Neuron (in vitro differentiated cells): ENCODE data around the gene CPNE7.

Experiments used
- H2AFZ ChIP-seq: one replicate; pipeline ENCODE4 v1.6.1; 2013; ENCODE audit warnings: low read depth, mild to moderate bottlenecking, inconsistent platforms, low read length, moderate library complexity
- H3K27me3 ChIP-seq: one replicate; pipeline ENCODE4 v1.6.1; 2013; ENCODE audit warnings: low read length; ENCODE audit not compliant: insufficient read depth
- H3K36me3 ChIP-seq: one replicate; pipeline ENCODE4 v1.6.1; 2013; ENCODE audit warnings: low read length; ENCODE audit not compliant: insufficient read depth
- H3K4me1 ChIP-seq: one replicate; pipeline ENCODE4 v1.6.1; 2013; ENCODE audit warnings: low read length; ENCODE audit not compliant: insufficient read depth
- H3K4me3 ChIP-seq: 2 replicates; pipeline ENCODE4 v1.5.1; 2013; ENCODE audit warnings: mild to moderate bottlenecking, low read length, moderate library complexity
- H3K9me3 ChIP-seq: one replicate; pipeline ENCODE4 v1.6.1; 2013; ENCODE audit warnings: low read length

CPNE7 gene

DNA sequence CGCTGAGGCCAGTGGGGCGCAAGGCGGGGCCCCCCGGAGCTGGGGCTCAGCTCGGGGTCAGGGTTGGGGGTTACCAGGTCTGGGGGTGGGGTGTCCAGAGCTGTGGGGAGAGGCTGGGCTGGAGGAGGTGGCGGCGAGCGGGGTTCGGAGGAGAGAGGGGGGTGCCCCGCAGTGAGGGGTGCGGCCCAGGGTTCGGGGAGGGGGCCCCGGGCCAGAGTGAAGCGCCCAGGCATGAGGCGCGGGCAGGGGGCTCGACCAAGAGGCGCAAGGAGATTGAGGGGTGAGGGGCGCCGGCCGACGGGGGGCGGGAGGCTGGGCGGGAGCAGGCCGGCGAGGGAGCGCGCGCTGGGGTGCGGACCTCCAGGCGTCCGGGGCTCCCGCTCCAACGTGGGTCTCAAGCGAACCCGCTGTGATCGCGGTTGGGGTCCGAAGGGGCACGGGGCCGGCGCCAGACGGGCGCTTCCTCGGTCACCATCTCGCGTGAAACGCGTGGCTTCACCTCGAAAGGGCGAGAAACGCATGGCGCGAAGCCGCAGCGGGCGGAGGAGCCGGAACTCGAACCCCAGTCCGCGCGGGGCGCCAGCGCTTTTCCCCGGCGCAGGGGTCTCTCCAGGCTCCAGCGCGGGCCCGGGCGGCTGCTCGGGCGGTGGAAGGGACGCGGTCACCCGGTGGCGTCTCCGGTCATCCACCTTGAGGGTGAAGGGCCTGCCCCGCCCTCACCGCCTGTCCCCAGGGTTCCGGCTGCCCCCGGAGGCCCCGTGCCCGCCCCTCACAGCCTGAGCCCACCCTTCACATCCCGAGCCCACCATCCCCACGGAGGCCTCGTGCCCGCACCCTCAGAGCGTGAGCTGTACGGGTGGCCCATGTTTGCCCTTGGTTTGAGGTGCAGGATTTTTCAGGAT lies 846 bp downstream of the CPNE7 start:
- Histone ChIP-seq H3K4me3 (no peak overlapping the region), H3K9me3 (peaks cover 13% of the 10 kb centered on the region), H3K4me1 (peaks cover 4% of the 10 kb centered on the region), H2AFZ (no peak overlapping the region), H3K36me3 (no peaks in the 10 kb centered on the region), H3K27me3 (peaks cover 25% of the 10 kb centered on the region)

DNA sequence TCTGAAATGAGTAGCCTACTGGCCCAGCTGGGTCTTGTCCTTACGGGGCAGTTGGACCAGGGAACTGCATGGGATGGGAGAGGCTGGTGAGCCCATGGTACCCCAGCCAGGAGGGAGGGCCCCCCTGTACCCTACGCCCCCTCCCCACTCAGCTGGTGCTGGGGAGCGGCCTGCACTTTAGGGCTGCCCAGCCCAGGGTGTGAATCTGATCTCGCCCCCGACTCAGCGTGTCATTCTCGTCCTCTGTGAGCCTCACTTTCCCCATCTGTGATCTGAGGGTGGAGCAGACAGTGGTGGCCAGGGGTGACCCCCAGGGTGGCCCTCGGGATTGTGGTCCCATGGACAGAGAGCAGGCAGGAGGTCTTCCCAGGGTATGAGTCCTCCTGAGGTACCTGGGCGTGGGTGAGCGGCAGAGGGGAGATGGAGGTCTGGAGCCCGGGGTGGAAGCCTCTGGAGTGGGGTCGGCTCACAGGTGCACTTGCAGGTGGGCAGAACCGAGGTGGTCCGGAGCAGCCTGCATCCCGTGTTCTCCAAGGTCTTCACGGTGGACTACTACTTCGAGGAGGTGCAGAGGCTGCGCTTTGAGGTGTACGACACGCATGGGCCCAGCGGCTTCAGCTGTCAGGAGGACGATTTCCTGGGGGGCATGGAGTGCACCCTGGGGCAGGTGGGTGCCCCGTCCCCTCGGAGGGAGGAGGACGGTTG lies 1.6 kb downstream of the CPNE7 start:
- peaks cover 25% of the 10 kb centered on the region for H3K27me3 ChIP-seq
- H3K4me3 ChIP-seq, result no peak overlapping the region
- H3K9me3 ChIP-seq, result peaks cover 13% of the 10 kb centered on the region
- H2AFZ ChIP-seq, result no peak overlapping the region
- H3K36me3 ChIP-seq, result no peaks in the 10 kb centered on the region
- H3K4me1 ChIP-seq, result peaks cover 8% of the 10 kb centered on the region

DNA sequence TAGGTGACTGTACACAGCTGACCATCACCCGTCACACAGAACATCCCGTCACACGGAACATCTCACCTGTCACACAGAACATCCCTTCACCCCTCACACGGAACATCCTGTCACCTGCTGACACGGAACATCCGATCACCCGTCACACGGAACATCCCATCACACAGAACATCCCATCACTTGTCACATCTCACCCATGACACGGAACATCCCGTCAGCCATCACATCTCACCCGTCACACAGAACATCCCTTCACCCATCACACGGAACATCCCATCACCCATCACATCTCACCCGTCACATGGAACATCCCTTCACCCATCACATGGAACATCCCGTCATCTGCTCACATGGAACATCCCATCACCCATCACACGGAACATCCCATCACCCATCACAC lies 3.8 kb downstream of the CPNE7 start:
- H2AFZ ChIP-seq, result no peak overlapping the region

DNA sequence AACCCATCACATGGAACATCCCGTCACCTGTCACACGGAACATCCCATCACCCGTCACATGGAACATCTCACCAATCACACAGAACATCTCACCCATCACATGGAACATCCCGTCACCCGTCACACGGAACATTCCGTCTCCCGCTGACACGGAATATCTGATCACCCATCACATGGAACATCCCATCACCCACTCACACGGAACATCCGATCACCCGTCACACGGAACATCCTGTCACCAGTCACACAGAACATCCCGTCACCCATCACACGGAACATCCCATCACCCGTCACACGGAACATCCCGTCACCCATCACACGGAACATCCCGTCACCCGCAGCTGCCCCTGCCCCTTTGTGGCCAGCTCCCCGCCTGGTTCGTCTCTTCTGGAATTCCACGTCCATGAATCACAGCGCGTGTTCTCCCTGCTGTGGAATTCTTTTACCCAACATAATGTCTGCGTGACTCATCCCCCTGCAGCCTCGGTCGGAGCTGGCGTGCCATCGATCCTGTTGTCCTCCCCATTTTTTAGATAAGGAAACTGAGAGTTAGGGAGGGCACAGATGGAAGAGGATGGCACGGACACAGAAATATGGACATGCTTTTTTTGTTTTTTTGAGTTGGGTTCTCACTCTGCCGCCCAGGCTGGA lies 5.6 kb downstream of the CPNE7 start:
- H3K4me3 ChIP-seq, result no peak overlapping the region
- peaks cover 11% of the 10 kb centered on the region for H3K27me3 ChIP-seq
- H2AFZ ChIP-seq, result no peak overlapping the region
- H3K4me1 ChIP-seq, result peaks cover 5% of the 10 kb centered on the region
- peaks cover 13% of the 10 kb centered on the region for H3K9me3 ChIP-seq
- H3K36me3 ChIP-seq, result no peaks in the 10 kb centered on the region

More for the DNA sequence above, 3.8 kb downstream of the CPNE7 start:
- no peak overlapping the region for H3K4me3 ChIP-seq
- H3K4me1 ChIP-seq, result peaks cover 10% of the 10 kb centered on the region
- peaks cover 21% of the 10 kb centered on the region for H3K27me3 ChIP-seq
- H3K9me3 ChIP-seq, result peaks cover 13% of the 10 kb centered on the region
- no peaks in the 10 kb centered on the region for H3K36me3 ChIP-seq

DNA sequence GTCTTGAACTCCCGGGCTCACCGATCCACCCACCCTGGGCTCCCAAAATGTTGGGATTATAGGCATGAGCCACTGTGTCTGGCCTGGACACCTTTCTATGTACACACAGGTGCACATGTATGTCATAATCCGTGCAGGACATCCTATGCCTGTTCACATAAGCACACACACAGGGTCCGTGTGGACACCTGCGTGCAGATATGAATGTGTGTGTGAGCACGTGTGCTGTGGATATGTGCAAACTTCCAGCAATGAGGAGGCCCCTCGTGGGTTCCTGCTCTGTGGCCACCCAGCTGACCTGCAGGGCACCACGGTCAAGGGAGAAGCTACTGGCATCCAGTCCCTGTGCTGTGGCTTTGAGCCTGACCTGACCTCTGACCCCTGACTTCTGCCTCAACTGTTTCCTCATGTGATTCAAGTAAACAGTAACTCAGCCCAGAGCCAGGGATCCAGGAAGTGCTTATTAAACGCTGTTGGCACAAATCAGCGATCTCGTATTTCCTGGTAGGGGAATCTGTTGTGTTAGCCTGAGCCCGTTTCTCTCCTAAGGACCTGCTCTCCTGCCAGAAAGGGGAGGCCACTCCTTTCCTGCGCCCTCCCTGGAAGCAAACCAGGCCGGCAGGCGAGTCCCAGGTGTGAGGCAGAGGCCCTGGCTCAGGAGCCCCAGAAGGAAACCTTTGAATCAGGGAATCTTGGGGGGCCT lies 6.5 kb downstream of the CPNE7 start:
- H3K36me3 ChIP-seq, result no peaks in the 10 kb centered on the region

DNA sequence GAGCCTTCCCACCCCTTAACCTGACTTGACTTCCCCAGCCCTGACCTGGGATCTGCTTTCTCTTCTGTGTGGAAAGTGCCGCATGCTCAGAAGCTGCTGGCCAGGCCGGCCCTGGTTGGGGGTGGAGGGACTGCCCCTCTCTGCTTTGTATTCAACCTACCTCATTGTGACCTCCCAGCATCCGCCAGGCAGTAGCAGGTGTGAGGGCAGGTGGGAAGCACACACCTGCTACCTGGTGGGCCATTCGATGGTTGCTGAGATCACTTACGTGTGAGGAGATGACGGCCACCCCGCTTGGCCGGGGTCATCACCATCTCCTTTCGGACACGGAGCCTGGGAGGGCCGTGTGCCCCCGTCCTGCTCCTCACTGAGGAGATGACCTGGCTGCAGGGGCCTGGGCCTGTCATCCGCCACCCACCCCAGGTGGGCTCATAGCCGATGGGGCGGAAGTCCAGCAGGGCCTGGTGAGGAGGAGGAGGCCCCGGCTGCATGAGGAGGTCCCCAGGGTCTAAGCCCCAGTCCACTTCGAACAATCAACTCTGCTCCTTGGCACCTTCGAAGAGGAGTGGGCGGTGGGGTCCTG lies 7.1 kb downstream of the CPNE7 start:
- Histone ChIP-seq H3K9me3 (peaks cover 5% of the 10 kb centered on the region), H3K27me3 (no peaks in the 10 kb centered on the region), H3K4me1 (peaks cover 5% of the 10 kb centered on the region), H3K4me3 (no peak overlapping the region), H3K36me3 (no peaks in the 10 kb centered on the region), H2AFZ (no peak overlapping the region)

More for the DNA sequence above, 6.5 kb downstream of the CPNE7 start:
- Histone ChIP-seq H2AFZ (no peak overlapping the region), H3K4me1 (peaks cover 5% of the 10 kb centered on the region), H3K9me3 (peaks cover 7% of the 10 kb centered on the region), H3K27me3 (peaks cover 4% of the 10 kb centered on the region), H3K4me3 (no peak overlapping the region)

DNA sequence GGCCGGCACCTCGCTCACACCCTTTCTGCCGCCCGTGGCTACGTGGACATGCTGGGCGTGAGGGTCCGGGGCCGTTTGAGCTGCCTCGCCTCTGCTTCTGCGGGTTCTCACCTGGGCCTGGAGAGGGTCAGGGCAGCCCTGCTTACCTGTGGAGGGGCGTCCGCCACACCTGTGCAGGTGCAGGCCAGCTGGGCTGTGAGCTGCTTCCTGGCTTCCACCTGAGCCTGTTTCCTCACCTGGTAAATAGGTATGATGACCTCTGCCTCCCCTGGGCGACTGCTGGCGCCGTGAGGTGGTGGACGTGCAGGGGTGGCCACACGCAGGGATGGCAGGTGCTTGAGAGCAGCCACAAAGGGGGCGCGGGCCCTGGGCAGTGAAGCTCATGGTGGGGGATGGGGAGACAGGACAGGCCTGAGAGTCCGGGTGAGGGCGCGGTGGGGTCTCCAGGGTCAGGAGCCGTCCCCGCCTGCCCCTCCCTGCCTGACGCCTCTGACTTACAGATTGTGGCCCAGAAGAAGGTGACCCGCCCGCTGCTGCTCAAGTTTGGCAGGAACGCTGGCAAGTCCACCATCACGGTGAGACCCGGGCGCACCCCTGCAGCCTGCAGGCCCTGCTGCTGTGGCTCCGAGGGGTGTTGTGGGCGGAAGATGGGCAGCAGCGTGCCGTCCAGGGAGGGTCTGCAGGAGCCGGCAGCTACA lies 7.8 kb downstream of the CPNE7 start:
- H3K9me3 ChIP-seq, result peaks cover 5% of the 10 kb centered on the region
- no peak overlapping the region for H2AFZ ChIP-seq
- no peak overlapping the region for H3K4me3 ChIP-seq
- no peaks in the 10 kb centered on the region for H3K27me3 ChIP-seq
- no peaks in the 10 kb centered on the region for H3K36me3 ChIP-seq
- peaks cover 5% of the 10 kb centered on the region for H3K4me1 ChIP-seq

DNA sequence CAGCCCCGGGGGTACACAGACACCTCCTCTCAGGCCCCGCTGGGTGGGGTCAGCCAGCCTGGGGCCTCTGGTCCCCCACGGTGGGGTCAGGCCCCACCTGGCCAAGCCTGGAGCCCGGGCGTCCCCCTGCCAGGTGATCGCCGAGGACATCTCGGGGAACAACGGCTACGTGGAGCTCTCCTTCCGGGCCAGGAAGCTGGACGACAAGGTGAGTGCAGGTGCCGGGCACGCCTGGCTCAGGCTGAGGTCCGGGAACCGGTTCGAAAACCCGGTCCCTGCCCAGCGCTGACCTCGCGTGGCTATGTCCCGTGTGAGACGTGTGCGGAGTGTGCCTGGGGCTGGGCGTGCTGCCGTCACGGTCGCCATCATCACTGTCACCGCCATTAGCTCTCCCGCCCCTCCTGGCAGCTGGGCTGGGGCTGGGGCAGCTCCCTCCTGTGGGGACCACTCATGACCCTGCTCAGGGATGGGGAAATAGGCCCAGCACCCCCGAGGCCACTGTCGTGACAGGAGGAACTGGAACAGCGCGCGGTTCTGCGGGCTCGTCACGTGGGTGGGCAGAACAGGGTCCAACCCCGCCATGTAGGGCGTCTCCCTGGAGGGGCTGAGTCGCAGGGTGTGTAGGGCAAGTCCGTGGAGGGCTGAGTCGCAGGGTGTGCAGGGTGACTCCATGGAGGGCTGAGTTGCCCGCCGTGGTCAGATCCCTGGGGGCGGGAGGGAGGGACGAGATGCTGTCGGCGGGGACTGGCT lies 8.5 kb downstream of the CPNE7 start:
- Histone ChIP-seq H3K36me3 (no peaks in the 10 kb centered on the region), H3K4me1 (peaks cover 5% of the 10 kb centered on the region), H3K4me3 (no peak overlapping the region), H3K27me3 (no peaks in the 10 kb centered on the region), H3K9me3 (peaks cover 5% of the 10 kb centered on the region), H2AFZ (no peak overlapping the region)

DNA sequence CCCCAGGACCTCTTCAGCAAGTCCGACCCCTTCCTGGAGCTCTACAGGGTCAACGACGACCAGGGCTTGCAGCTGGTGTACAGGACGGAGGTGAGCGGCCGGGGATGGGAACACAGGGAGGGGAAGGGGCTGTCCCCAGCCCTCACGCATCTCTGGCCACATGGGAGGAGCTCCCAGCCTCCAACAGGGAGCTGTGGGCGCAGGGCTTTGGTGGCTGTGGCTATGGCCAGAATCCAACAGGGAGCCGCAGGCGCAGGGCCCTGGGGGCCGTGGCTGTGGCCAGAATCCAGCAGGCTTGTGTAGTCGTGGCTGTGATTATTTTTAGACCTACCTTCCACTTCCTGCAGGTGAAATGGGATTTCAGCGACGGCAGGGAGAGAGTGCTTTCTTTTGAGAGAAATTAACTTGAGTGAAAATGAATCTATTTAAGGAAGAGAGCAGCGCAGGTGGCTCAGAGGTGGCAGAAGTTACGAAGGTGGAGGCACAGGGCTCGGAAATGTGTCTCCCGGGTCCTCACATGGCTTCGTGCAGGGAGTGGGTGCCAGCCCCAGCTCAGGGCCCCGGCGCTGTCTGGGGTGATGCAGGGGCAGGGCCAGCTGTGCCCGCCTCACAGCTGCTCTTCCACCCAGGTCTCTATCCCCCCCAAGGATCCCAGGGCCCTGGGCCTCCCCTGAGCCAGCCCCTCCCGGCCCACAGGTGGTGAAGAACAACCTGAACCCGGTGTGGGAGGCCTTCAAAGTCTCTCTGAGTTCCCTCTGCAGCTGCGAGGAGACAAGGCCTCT lies 9.4 kb downstream of the CPNE7 start:
- H3K4me3 ChIP-seq, result no peak overlapping the region

DNA sequence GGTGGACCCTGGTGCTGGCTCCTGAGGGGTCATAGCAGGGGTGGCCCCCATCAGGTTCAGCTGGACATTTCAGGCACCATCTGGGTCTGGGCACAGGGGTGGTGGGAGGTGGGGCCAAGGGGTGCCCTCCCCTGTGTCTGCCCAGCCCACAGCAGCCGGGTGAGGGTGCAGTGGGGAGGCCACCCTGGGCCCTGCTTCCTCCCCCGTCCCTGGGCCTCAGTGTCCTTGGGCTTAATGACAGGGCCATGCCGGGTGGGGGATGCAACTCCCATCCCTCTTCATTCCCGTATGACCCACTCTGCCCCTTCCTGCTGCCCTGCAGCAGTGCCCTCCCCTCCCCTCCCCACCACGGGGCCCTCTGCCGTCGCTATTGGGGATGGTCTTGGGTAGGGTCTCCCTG lies 10.7 kb downstream of the CPNE7 start:
- Histone ChIP-seq H3K36me3 (no peaks in the 10 kb centered on the region), H2AFZ (no peak overlapping the region), H3K4me3 (no peak overlapping the region), H3K27me3 (no peaks in the 10 kb centered on the region), H3K9me3 (no peaks in the 10 kb centered on the region), H3K4me1 (peaks cover 5% of the 10 kb centered on the region)

More for the DNA sequence above, 9.4 kb downstream of the CPNE7 start:
- Histone ChIP-seq H3K9me3 (peaks cover 2% of the 10 kb centered on the region), H3K27me3 (no peaks in the 10 kb centered on the region), H3K4me1 (peaks cover 5% of the 10 kb centered on the region), H3K36me3 (no peaks in the 10 kb centered on the region), H2AFZ (no peak overlapping the region)

DNA sequence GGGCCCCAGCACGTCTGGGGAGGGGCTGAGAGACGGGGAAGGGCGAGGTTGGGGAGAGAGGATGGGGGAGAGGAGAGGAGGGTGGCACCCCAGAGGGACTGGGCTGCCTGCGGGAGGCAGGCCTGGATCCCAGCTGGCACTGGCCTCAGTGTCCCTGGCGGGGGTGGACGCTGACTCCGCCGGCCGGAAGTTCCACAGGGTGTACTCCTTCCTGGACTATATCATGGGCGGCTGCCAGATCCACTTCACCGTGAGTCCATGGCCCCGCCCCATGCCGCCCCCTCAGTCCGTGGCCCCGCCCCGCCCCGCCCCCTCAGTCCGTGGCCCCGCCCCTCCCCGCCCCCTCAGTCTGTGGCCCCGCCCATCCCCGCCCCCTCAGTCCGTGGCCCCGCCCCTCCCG lies 11.3 kb downstream of the CPNE7 start:
- Histone ChIP-seq H3K4me3 (no peak overlapping the region), H3K36me3 (no peaks in the 10 kb centered on the region), H3K9me3 (no peaks in the 10 kb centered on the region), H3K4me1 (peaks cover 5% of the 10 kb centered on the region), H3K27me3 (no peaks in the 10 kb centered on the region), H2AFZ (no peak overlapping the region)
